Measurements from ENCODE around the gene HARS1. TPM values are rescaled to one million over a fixed set of nuclear protein-coding genes. Genes with fewer than 3 reads are reported as not detected.

The HARS1 gene
- polyA plus RNA-seq, 3 donors = 28.4 to 34.3 (median 31.9) TPM

- H3K4me1 ChIP-seq (ENCODE audit: control insufficient read depth in 1 of 2, insufficient read depth in 2 of 2, low read length in 2 of 2) = peaks cover 37 to 67% of the 10 kb centered on the region in 2 donors
- peak overlapping the region in 1 of 3 experiments; percentile 97 for H3K4me3 ChIP-seq (replicated peaks in 1 of 3; ENCODE audit: low read depth in 2 of 3, low read length in 3 of 3)
- no peaks in the 10 kb centered on the region for H3K27me3 ChIP-seq (ENCODE audit: control insufficient read depth in 2 of 2, insufficient read depth in 2 of 2, low read length in 2 of 2)
- peaks cover 14 to 24% of the 10 kb centered on the region in 2 donors for H3K36me3 ChIP-seq (replicated peaks in 1 of 2; ENCODE audit: control insufficient read depth in 1 of 2, insufficient read depth in 2 of 2, low read length in 2 of 2)
- Mint-ChIP-seq H3K4me1 (peaks cover 57% of the 10 kb centered on the region), H3K9me3 (peaks cover 0 to 6% (median 3%) of the 10 kb centered on the region in 7 donors), H3K4me3 (peak overlapping the region; percentile 92 to 100), H3K27me3 (ENCODE audit: low read depth in 3 of 3) (peaks cover 0 to 5% (median 2%) of the 10 kb centered on the region in 3 donors), H3K36me3 (peaks cover 20 to 40% of the 10 kb centered on the region in 2 donors), H3K27ac (peak overlapping the region; percentile 97 to 99 (median 98))
- no peak overlapping the region for H2AFZ ChIP-seq (ENCODE audit: insufficient read depth, low read depth, low read length, poor library complexity, severe bottlenecking)
- no CpG with 5 or more reads among the region's 3 CpGs for WGBS (ENCODE audit: insufficient coverage)
- peaks cover 52% of the 10 kb centered on the region for H3K79me2 ChIP-seq (ENCODE audit: insufficient read depth, low read length)
- intact Hi-C loops (cut with micrococcal nuclease) = loop anchor here (2.0 to 5.0 kb wide), 3 partner anchors 37 to 59 kb away; no protein-coding TSS in a partner anchor
- TF ChIP-seq, protein P1, sequence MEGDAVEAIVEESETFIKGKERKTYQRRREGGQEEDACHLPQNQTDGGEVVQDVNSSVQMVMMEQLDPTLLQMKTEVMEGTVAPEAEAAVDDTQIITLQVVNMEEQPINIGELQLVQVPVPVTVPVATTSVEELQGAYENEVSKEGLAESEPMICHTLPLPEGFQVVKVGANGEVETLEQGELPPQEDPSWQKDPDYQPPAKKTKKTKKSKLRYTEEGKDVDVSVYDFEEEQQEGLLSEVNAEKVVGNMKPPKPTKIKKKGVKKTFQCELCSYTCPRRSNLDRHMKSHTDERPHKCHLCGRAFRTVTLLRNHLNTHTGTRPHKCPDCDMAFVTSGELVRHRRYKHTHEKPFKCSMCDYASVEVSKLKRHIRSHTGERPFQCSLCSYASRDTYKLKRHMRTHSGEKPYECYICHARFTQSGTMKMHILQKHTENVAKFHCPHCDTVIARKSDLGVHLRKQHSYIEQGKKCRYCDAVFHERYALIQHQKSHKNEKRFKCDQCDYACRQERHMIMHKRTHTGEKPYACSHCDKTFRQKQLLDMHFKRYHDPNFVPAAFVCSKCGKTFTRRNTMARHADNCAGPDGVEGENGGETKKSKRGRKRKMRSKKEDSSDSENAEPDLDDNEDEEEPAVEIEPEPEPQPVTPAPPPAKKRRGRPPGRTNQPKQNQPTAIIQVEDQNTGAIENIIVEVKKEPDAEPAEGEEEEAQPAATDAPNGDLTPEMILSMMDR (IDR thresholded peaks at IDR 0.05) = no peak
- DNase-seq = peak in 1 of 3 donors; percentile 15
- peaks cover 31% of the 10 kb centered on the region for H4K20me1 ChIP-seq (ENCODE audit: insufficient read depth, low read length)
- peak overlapping the region; percentile 89 for H3K9ac ChIP-seq (ENCODE audit: insufficient read depth, low read length, poor library complexity, severe bottlenecking)
- H3K4me2 ChIP-seq (replicated peaks; ENCODE audit: extremely low read depth, low read length, poor library complexity, severe bottlenecking) = peak overlapping the region; percentile 100
- H3K9me3 ChIP-seq (replicated peaks in 1 of 2; ENCODE audit: control insufficient read depth in 1 of 2, insufficient read depth in 1 of 2, low read length in 2 of 2) = no peaks in the 10 kb centered on the region
- H3K27ac ChIP-seq (ENCODE audit: low read depth in 1 of 2, low read length in 2 of 2) = peak overlapping the region; percentile 96 to 97
Observed at GRCh38 chr5:140634103-140634502, 57.1 kb downstream of the HARS1 start.

- no CpG with 5 or more reads among the region's 2 CpGs for WGBS (ENCODE audit: insufficient coverage)
- H3K4me3 Mint-ChIP-seq = peak overlapping the region; percentile 92 to 100
- TF ChIP-seq, protein P1 (IDR thresholded peaks at IDR 0.05) = no peak
- H3K27ac Mint-ChIP-seq = peak overlapping the region; percentile 97 to 99 (median 98)
- peak overlapping the region; percentile 76 to 98 (median 97) for H3K4me3 ChIP-seq (replicated peaks in 1 of 3; ENCODE audit: low read depth in 2 of 3, low read length in 3 of 3)
- H3K4me2 ChIP-seq (replicated peaks; ENCODE audit: extremely low read depth, low read length, poor library complexity, severe bottlenecking) = peak overlapping the region; percentile 100
- H3K36me3 ChIP-seq (replicated peaks in 1 of 2; ENCODE audit: control insufficient read depth in 1 of 2, insufficient read depth in 2 of 2, low read length in 2 of 2) = peaks cover 14 to 24% of the 10 kb centered on the region in 2 donors
- peaks cover 55% of the 10 kb centered on the region for H3K79me2 ChIP-seq (ENCODE audit: insufficient read depth, low read length)
- peak overlapping the region; percentile 89 for H3K9ac ChIP-seq (ENCODE audit: insufficient read depth, low read length, poor library complexity, severe bottlenecking)
- peaks cover 20 to 41% of the 10 kb centered on the region in 2 donors for H3K36me3 Mint-ChIP-seq
- peaks cover 0 to 8% (median 4%) of the 10 kb centered on the region in 7 donors for H3K9me3 Mint-ChIP-seq
- H2AFZ ChIP-seq (ENCODE audit: insufficient read depth, low read depth, low read length, poor library complexity, severe bottlenecking) = no peak overlapping the region
- peaks cover 37 to 68% of the 10 kb centered on the region in 2 donors for H3K4me1 ChIP-seq (ENCODE audit: control insufficient read depth in 1 of 2, insufficient read depth in 2 of 2, low read length in 2 of 2)
- intact Hi-C loops (cut with micrococcal nuclease) = loop anchor here (2.0 to 5.0 kb wide), 2 partner anchors 23 to 36 kb away; no protein-coding TSS in a partner anchor
- peaks cover 0 to 2% of the 10 kb centered on the region in 2 donors for H3K9me3 ChIP-seq (replicated peaks in 1 of 2; ENCODE audit: control insufficient read depth in 1 of 2, insufficient read depth in 1 of 2, low read length in 2 of 2)
- H4K20me1 ChIP-seq (ENCODE audit: insufficient read depth, low read length) = peaks cover 31% of the 10 kb centered on the region
- H3K27ac ChIP-seq (ENCODE audit: low read depth in 1 of 2, low read length in 2 of 2) = peak overlapping the region; percentile 96 to 97
- no peaks in the 10 kb centered on the region for H3K27me3 ChIP-seq (ENCODE audit: control insufficient read depth in 2 of 2, insufficient read depth in 2 of 2, low read length in 2 of 2)
- peaks cover 56% of the 10 kb centered on the region for H3K4me1 Mint-ChIP-seq
- DNase-seq = peak in 2 of 3 donors; percentile 75 to 77
- H3K27me3 Mint-ChIP-seq (ENCODE audit: low read depth in 3 of 3) = peaks cover 0 to 5% (median 0%) of the 10 kb centered on the region in 3 donors
Observed at GRCh38 chr5:140633501-140633900, 57.7 kb downstream of the HARS1 start.

Measured in CD14-positive monocyte (primary cell).